Skin of body (tissue), 2 donors: ENCODE data around the gene TEAD1. TPM values are rescaled to one million over a fixed set of nuclear protein-coding genes. Genes with fewer than 3 reads are reported as not detected.

Source experiments
- DNase-seq: peaks from one replicate; lab custom pipeline; 2025; lab: John Stamatoyannopoulos, UW
- total RNA-seq: library from RNA; depleted of rRNA; stranded (reverse); fragments of >200 nt; gene quantifications from one replicate; pipeline ENCODE4 v1.2.3, GENCODE V29; 2014

The TEAD1 gene
- total RNA-seq, 1 donor from 2014 or later, result 62.1 TPM

DNA sequence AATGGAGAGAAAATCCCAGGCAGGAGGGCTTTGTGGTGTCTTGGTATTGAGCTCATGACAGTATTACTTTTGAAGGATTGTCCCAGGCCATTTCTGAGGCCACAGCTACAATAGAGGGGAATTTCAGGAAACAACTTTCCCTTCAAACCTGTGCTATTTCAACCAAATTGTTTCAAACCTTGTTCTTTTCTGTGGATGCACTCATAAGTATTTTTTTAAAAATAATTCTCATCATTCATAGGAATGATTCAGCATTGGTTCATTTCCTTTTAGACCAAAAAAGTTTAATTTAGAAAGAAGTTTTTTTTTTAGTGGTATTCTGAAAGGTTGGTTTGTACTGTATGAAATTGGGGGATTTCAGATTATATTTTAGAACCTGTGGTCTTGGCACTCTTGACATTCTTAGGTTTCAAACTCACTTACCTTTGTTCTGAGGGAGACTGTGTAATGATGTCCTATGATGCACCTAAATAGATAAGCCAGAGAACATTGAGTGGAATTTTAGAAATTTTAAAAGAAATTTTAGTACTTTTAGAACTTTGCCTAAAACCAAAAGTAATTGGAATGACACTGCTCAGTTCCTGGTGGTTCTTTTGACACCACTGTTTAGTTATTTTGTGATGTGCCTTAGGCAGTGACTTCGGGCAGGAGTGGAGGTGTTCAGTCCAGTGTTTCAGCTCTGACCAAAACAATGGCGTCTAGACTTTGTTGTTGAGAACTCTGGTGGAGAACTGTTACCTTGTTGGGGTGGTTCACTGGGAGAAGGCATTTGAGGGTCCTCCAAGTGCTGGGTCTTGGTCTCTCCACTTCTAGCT, 12.2 kb downstream of the TEAD1 start:
- DNase-seq, result no peak

DNA sequence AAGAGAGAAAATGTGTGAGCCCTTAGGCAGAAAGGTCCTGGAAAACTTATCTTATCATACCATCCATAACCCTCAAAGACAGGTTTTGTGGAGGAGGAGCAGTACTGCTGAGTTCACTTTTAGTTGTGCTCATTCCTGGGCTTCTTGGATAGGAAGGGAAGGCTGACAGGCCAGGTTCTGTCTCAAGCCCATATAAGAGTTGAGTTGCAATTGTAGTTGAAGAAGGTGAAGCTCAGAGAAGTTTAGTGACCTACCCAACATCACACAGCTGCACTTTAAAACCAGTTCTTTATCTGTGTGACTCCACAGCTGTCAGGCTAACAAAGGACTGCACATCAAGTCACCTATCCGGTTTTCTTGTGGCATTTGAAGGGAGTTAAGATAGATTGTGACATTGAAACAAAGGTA, 13.0 kb downstream of the TEAD1 start:
- no peak for DNase-seq

DNA sequence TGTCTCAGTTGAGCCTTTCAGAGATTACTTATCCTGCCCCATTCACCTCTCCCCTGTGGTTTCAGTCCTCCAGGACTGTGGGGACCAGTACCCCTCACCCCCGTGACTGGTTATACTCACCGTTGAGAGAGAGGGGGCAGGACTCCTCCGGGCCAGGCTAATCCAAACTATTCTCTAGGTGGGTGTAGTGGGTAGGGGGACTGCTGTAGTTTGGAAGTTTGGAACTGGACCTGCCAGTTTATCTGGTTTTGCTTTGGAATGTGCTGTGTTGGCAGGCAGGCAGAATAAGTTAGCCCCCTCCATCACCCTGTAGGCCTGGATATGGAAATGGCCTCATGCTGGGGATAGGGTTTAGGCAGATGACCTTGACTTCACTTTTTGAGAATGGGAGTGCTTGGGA, 13.5 kb downstream of the TEAD1 start:
- no peak for DNase-seq

DNA sequence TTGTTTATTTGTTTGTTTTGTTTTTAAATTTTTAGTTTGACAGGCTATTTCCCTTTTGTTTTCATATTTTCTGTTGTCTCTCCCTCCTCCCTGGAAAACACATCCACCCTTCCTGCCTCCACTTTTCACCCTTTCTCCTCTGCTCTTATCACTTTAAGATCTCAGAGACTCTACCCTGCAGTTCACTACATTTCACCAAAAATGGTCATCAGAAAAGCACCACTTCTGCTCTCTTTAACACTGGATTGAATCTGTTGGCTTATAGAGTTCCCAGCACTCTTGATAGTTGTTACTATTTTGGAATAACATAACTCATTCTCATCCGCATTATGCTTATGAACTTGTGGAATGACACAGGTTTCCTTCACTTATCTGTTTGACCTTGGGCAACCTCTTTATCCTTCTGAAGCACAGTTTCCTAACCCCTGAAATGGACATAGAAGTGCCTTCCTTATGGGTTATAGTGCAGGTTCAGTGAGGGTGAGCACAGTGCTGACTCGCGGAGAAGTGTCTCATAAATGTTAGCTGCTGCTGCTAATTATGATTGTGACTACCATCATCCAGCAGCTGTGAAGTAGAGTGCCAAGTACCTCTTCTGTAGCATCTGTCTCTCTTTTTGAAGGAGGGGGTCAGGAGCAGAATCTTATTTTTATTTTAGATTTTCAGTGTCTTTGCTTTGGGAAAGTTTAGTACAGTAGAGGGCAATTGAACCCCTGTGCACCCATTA, 15.0 kb downstream of the TEAD1 start:
- peak; percentile 44 for DNase-seq

DNA sequence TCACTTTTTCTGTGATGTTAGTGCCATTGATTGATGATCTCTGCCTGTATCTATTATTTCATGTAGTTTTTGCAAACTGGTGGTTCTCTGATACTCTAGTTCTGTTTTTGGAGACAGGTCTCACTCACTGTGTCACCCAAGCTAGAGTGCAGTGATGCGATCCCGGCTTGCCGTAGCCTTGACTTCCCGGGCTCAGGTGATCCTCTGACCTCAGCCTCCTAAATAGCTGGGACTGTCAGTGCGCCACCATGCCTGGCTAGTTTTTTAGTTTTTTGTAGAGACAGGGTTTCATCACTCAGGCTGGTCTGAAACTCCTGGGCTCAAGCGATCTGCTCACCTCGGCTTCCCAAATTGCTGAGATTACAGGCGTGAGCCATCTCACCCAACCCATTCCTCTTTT, 16.4 kb downstream of the TEAD1 start:
- DNase-seq, result no peak

DNA sequence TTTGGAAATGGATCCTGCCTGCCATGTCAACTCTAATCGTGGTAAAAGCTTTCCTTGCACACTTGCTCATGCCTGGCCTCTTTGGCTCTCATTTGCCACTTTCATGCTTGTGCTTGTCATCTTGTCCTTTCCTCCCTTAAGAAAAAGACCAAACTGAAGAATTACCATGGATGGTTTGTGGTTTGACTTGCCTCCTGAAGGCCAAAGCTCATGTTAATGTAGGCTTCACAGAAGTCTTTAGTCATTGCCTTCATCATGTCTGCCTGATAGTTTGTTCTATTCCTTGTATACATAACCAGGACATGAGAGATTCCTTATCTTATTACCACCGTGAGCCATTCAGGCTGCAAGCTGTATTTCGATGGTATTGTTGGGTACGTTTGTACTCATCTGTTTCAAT, 17.3 kb downstream of the TEAD1 start:
- no peak for DNase-seq

DNA sequence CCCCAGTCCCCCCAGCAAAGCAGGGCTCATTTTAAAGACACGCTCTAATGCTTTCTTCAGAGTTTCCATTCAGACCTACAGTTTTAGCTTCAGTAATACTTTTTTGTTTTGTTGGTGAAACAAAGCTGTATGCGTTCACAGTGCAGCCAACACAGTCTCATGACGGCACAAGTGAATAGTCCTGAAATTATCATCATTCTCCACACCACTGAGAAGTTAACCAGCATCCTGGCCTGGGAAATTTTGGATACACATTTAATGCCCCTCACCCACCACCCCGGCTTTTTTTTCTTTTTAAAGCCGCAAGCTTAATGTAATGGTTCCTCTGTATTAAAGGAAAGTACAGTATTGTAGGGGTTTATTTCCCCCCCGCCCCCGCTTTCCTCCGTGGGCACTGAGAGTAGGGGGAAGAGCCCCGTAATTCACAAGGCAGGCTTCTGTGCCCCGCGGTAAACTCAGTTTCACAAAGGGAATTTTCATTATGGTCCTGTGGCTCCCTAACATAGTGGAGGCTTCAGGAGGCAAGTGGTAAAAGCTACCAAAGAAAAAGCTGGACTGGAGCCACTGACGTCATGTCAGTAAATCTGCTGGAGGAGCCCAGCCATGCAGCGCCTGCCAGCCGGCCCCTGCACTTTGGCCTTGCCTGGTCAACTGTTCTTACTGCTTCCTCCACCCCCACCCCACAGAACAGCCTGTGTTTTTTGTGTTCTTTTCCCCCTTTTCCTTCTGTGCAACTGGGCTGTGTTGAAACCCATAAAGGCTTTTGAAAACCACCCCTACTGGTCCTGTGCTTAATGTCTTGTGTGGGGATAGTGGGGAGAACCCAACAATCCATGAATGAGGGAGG, 18.2 kb downstream of the TEAD1 start:
- peak; percentile 65 for DNase-seq

DNA sequence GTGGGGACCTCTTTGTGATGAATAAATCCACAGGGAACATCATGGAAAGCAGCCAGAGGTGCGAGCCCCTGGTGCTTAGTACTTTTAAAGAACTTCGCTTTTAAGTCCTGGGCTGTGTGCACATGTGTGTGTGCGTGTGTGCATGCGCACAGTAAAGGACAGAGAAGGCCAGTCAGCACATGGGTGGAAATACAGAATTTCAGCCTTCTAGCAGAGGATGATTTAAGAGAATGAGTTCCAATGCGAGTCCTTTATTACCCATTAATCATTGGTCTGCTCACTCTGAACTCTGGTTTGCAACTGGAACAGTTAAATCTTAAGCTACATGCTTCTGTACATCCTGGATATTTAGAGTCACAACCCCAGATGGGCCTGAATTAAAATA, 18.9 kb downstream of the TEAD1 start:
- DNase-seq, result no peak

DNA sequence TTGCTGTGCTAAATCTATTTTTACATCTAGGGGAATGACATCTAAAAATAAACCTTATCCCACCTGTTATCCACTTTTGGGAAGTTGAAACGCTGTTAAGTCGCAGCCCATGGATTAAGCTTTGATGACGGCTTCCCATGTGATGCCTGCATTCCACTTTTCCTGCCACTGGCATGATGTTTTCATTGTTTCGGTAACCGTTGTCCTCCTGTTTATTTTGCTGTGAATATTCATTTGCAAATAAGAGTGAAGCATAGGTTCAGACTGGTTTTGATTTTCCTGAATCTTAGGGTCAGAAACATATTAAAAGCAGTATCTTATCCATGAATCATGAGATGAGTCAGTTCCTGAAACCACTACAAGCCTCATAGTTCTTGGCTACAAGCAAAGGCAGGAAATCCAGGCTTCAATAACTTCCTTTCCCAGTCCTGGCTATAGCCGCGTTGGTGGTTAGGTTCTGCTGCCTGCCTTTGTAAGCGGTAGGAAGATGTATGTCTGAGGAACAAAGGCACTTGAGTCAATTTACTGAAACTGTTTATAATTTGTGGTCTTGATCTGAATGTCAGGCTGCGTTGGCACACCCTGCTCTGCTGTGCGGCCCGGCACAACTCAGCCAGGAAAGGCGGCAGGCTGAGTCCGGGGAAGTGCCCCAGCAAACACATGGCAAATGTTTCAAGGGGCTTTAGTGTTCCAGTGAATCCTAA, 19.4 kb downstream of the TEAD1 start:
- DNase-seq, result peak; percentile 88

DNA sequence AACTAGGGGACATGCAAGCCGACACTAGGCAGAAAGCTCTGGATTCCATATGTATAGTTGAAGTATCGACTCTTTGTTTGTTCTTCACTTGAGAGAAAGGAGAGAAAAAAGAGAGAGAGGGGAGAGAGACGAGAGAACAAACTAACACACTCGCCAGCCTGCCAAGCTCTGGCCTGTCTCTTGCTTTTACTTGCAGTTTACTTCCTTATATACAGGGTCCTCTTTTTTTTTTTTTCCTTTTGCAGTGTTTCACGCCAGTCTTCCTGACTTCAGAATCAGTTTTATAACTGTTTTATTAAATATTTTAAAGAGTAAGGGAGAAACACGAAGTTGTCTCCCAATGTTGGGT, 19.9 kb downstream of the TEAD1 start:
- DNase-seq, result no peak

DNA sequence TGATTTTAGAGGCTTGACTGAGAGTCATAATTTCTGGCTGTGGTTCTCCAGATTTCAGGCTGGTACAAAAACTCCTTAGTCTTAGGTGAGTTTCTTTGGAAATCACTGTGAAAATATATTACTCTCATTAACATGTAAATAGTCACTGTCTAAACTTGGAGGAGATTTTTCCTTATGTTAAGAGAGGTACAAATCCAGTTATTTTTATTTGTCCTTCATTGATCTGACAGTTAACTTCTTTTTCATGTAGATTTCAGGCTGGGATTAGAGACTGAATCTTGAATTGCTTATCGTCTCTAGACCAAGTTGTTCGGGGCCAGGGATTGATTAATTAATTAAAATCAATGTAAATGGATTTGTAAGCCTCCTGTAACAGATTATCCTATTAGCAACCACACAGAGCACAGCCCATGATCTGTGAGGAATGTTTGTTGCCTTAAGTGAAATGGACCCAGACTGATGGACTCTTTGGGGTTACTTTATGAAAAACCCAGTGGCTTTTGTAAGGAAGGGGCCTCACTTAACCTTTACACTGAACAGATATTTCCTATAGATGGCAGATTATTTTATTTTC, 21.1 kb downstream of the TEAD1 start:
- DNase-seq, result no peak

DNA sequence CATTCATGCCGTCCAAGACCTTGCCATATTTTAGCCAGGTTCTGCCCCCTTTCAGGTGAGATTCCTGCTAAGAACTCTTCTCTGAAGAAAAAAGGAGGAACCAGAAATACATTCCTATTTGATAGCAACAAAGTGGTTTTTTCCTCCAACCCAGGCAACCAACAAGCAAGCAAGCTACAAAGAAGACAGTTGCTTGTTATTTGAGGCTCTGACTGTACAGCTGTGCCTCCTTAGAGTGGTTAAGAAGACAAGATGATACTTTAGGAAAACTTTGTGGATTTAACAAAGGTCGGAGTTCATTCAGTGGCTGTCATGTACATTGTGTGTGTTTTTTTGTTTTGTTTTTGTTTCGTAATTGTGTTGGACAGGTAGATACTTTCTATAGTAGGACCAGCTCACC, 21.7 kb downstream of the TEAD1 start:
- DNase-seq, result no peak

DNA sequence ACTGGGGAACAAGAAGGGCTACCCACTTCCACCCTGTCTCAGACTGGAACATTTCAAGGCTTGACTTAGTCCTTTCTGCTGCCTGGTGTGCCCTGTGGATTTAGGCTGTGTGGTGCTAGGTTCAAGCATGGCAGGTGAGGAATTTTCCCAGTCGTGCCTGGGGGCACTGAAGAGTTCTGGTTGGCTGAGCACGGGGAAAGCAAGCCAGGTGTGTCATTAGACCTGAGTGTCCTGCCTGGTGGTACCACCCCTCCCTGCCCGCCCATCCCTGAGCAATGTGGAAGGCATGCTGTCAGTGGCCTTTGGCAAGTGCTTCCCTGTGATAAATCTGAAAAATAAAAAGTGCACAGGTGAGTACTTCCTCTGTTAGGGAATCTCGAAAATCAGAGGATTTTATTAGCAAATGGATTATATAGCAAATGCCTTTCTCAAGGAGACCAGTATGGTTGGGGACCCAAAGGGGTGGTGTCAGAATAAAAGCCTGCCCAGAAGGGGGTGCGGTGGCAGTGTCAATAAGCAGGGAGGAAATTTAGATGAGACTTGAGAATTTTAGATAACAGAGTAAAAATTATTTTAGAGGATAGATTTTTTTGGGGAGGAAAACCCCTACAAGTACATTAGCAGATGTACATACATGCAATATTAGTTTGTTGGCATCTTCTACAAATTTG, 22.8 kb downstream of the TEAD1 start:
- no peak for DNase-seq

DNA sequence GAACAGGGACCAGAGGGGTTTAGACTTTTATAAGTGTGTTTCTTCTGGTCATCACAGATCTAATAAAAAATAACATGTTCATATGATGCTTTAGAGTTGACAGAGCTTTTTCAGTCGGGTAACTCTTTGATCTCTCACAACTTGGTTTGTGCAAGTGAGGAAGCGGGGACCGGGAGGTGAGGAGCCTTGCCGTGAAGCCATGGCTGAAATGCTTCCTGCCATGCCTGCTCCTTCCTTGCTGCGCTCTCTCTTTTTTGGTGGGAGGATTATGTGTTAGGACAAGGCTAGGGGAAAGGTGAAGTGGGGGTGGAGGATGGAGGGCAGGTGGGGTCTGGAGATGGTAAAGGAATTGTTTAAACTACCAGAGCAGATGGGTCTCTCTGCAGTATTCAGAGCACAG, 23.8 kb downstream of the TEAD1 start:
- no peak for DNase-seq

DNA sequence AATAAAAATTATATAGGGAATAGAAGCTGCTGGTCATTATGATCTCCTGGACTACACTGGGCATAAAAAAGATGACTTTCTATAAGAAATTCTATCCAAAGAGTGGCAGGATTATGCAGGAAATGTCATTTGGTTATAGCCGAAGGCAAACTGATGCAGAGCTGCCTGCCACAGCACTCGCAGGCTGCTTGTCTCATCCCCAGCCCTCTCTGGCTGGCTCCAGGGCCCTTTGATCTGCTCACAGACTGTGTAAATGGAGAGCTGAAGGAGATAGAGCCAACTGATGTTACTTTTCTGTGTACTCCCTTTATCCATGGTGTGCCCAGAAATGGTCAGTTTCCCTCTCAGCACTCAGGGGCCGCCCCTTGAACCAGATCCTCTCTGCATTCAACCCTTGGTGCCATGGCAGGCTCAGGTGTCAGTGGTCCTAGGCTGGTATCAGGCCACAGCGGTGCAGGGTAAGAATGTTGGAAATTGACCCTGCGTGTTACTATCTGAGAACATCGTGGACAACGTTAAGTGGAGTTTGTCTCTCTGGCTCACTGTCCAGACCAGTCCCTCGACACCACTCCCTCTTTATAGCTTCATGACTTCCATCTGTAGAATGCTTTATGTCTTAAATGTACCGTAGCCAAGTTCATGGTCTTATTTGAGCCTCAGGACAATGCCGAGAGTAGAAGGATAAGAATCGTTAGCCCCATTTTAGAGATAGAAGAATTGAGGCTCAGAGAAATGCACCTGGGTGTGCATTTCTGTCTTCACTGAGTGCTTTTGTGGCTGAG, 27.8 kb downstream of the TEAD1 start:
- no peak for DNase-seq

DNA sequence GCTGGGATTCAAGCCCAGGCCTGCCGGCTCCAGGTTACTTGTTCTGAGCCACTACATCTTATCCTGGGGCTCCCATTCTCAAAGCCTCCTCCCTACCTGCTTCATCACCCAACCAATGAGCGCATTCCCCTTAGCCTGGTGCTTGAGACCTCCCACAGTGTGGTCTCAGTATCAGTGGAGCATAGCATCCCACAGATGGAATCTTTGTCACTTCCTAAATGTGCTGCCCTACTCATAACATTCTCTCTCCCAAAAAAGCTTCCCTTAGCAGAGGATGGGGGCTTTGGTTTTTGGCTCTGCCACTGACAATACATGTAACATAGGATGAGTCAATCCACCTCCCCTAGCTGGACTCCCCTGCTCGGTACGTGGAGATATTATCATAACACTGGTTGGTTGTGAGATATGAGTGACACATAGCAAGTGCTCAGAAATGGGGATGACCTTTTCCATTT, 28.8 kb downstream of the TEAD1 start:
- no peak for DNase-seq

DNA sequence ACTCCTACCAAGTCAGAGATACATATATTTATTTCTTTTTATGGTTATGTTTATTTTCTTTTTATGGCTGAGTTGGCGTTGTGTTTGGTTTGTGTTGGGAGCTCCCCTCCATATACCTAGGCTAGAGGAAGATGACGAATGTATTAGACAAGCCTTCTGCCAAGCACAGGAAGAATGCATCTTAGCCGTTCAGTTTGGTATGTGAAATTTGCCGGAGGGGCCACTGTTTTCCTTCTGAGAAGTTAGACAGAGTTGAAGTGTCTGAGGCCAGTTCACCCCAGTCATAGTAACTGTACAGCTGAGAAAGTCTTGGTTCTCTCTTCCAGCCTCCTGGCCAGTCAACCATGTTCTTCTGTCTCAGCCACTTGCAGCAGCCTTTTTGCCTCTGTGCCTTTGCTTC, 29.8 kb downstream of the TEAD1 start:
- no peak for DNase-seq

DNA sequence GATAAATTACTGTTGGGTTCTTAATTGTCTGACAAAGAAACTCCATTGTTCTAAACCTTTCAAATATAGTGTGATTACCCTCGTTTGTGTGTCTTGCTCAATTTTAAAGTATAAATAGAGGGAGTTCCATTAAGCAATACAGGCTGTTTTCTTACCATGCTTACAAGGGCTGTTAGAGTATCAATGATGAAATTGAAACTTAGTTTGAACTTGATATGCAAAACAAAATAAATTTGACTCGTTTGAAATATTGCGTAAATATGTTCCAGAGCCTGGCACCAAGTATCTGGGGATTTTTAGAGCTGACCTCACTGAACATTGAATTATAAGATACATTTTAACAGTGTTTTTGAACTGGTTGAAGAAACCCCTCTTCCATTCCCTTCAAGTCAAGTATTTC, 31.7 kb downstream of the TEAD1 start:
- DNase-seq, result no peak

DNA sequence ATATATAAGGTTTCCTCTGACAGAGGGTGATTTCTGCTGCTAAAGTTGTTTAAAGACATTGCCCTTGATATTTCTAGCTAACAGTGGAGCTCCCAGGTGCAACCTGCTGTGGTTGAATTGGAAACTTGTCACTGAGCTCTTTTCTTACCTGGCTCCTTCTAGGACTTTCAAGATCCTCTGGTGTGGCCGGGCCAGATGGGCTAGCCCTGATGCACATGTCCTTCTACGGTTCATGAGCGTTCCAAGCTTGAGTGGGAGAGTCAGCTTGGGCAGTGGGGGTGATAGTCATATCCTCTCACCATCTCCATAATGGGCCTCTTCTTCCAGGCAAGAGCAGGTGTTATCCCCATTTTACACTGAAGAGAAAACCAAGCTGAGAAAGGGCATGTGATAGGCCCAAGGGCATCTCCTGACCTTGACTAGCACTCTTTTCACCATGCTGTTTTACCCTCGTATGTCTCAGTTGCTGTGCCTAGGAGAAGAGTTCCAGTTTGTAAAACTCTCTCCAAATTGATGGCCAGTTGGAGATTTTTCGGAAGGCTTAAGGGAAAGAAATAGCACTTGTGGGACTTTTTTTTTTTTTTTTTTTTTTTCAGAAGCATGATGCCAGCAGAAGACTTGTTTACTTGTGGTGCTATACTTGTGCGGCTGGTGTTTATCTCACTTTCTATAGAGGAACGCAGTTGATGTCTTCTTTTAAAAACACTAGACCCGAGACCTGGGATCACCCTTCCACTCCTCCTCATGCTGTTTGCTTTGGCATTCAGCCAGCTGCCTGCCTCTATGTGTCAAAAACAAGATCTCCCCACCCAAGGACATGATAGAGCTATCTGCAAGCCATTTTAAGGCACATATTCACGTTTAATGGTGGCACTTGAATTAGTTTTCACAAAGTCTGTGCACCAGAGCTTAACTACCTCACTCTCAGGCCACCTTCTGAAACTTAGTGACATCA, 32.6 kb downstream of the TEAD1 start:
- DNase-seq, result no peak
